AG04450 (cell line): ENCODE results near the gene IQCF5. TPM values are rescaled to one million over a fixed set of nuclear protein-coding genes. Genes with fewer than 3 reads are reported as not detected.

Experiments
- CTCF ChIA-PET: fragments of 300-600, 350-600 bp; formaldehyde crosslinking; extraction: SDS; loops from one replicate; lab custom pipeline; 2022; ENCODE audit warnings: antibody characterized with exemption, inconsistent platforms; lab: Charles Lee
- POLR2A ChIA-PET: fragments of 350-600 bp; formaldehyde crosslinking; extraction: SDS; loops from one replicate; lab custom pipeline; 2021; ENCODE audit warnings: antibody characterized with exemption, inconsistent platforms; lab: Yijun Ruan, JAX
- DNase-seq: peaks from one replicate; pipeline ENCODE4 v3.0.0-alpha.2; 2011; ENCODE audit warnings: low read depth, low spot score
- H3K27ac ChIP-seq: one replicate; pipeline ENCODE4 v1.5.1; 2012; ENCODE audit warnings: low read depth, low read length, control low read depth
- H3K27me3 ChIP-seq: one replicate; pipeline ENCODE4 v1.6.0; 2012; ENCODE audit warnings: low read length; ENCODE audit not compliant: control insufficient read depth, insufficient read depth
- H3K4me3 ChIP-seq: 2 replicates; pipeline ENCODE4 v1.5.1; 2011; ENCODE audit warnings: mild to moderate bottlenecking, low read depth, low read length, control low read depth
- H3K9me3 ChIP-seq: 2 replicates; pipeline ENCODE4 v1.5.1; 2012; ENCODE audit warnings: low read length; ENCODE audit not compliant: control insufficient read depth, insufficient read depth
- polyA plus RNA-seq: library from polyadenylated mRNA; depleted of rRNA; stranded (reverse); fragments of >200 nt; gene quantifications from 2 replicates; pipeline ENCODE4 v1.2.3, GENCODE V29; 2011
- TF ChIP-seq, protein P1 (sequence below): IDR thresholded peaks from 2 replicates; pipeline ENCODE4 v1.5.1; 2011; ENCODE audit warnings: low read depth, low read length, control low read depth, inconsistent platforms

Gene IQCF5
- polyA plus RNA-seq, 1 experiment: not detected

DNA sequence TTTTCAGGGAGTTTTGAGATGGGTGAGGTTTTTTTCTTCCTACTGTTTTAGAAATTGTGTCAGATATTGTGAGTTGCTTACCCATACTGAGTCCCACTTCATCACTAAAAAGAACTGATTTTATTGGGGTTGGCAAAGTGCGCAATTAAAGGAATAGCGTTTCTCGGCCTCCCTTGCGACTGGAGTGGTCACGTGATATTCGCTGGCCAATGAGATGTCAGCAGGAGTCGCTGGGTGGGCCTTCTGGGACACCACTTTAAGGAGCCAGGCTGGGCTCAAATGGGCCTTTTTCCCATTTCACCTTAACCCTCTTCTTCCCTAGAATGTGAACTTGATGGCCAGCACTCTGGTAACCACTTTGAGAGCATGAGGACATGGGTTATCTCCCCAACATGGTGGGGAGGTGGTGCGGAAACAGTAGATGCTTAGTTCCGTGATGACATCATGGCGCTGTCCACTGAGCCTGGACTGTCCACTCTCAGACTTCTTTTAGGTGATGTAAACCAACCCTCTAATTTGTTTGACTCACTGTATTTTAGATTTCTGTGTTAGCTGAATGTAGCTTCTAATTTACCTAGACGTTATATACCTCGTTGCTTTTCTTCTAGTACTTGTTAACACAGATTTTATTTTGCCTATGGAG lies 13.2 kb upstream of the IQCF5 start:
- POLR2A ChIA-PET: no interaction called here
- TF ChIP-seq, protein P1, sequence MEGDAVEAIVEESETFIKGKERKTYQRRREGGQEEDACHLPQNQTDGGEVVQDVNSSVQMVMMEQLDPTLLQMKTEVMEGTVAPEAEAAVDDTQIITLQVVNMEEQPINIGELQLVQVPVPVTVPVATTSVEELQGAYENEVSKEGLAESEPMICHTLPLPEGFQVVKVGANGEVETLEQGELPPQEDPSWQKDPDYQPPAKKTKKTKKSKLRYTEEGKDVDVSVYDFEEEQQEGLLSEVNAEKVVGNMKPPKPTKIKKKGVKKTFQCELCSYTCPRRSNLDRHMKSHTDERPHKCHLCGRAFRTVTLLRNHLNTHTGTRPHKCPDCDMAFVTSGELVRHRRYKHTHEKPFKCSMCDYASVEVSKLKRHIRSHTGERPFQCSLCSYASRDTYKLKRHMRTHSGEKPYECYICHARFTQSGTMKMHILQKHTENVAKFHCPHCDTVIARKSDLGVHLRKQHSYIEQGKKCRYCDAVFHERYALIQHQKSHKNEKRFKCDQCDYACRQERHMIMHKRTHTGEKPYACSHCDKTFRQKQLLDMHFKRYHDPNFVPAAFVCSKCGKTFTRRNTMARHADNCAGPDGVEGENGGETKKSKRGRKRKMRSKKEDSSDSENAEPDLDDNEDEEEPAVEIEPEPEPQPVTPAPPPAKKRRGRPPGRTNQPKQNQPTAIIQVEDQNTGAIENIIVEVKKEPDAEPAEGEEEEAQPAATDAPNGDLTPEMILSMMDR: no peak
- Histone ChIP-seq H3K9me3 (no peaks in the 10 kb centered on the region), H3K27me3 (no peaks in the 10 kb centered on the region), H3K4me3 (no peak overlapping the region), H3K27ac (no peak overlapping the region)
- CTCF ChIA-PET: no interaction called here
- no peak for DNase-seq

DNA sequence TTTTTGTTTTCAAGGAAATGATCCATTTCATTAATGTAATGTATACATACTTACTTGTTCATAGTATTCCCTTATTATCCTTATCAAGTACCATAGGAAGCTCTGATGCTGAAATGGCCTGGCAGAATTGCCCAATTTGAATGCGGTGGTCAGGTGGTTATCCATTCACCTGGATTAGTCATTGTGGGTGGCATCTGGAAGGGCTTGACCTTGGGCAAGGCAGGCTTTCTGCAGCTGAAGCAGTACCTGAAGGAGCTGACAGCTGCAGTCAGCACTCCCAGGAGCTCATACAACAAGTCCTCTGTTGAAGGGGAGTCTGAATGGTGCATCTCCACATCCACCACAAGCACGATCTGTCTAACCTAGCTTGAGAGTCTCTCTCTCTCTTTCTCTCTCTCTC lies 12.2 kb upstream of the IQCF5 start:
- H3K4me3 ChIP-seq: no peak overlapping the region
- TF ChIP-seq, protein P1: no peak
- H3K27me3 ChIP-seq: no peaks in the 10 kb centered on the region
- no peak overlapping the region for H3K27ac ChIP-seq
- ChIA-PET POLR2A (no interaction called here), CTCF (interaction anchor here (0.7 kb wide), 1 partner anchor 86 kb away, joined by 3 read pairs; the partner anchor contains the start of gene ABHD14B)
- no peaks in the 10 kb centered on the region for H3K9me3 ChIP-seq
- DNase-seq: no peak

DNA sequence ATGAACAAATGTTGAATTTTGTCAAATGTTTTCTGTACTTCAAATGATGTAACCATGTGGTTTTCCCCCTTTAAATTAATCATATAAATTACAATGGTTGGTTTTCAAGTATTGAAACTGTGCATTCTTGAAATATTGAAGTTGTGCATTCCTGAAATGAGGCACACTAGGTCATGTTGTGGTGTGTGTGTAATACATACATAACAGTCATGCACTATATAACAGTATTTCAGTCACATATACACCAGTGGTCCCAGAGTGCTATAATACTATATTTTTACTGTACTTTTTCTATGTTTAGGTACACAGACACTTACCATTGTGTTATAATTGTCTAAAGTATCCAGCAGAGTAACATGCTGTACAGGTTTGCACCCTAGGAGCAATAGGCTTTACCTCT lies 11.0 kb upstream of the IQCF5 start:
- Histone ChIP-seq H3K27me3 (no peaks in the 10 kb centered on the region), H3K27ac (no peak overlapping the region), H3K4me3 (no peak overlapping the region), H3K9me3 (no peaks in the 10 kb centered on the region)
- no peak for DNase-seq
- TF ChIP-seq, protein P1: no peak
- CTCF ChIA-PET: no interaction called here
- POLR2A ChIA-PET: no interaction called here

DNA sequence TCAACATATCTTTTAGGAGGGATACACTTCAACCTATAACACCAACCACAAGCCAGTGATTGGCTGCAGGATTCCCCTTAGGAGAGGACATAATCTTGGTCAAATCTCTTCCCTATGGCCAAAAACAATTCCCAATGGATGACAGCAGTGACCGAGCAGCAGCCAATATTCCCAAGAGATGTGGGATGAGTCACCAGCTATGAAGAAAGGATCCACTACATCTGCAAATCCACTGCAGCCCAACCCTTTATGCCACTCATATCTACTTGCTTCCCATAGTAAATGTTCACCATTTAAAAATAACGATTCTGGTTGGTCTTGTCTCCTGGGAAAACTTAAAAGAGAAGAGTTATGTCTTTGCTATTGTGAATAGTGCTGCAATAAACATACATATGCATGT lies 4.5 kb upstream of the IQCF5 start:
- H3K27me3 ChIP-seq: peaks cover 5% of the 10 kb centered on the region
- no peak overlapping the region for H3K4me3 ChIP-seq
- TF ChIP-seq, protein P1: no peak
- ChIA-PET POLR2A (no interaction called here), CTCF (no interaction called here)
- no peak for DNase-seq
- no peaks in the 10 kb centered on the region for H3K9me3 ChIP-seq
- H3K27ac ChIP-seq: no peak overlapping the region

DNA sequence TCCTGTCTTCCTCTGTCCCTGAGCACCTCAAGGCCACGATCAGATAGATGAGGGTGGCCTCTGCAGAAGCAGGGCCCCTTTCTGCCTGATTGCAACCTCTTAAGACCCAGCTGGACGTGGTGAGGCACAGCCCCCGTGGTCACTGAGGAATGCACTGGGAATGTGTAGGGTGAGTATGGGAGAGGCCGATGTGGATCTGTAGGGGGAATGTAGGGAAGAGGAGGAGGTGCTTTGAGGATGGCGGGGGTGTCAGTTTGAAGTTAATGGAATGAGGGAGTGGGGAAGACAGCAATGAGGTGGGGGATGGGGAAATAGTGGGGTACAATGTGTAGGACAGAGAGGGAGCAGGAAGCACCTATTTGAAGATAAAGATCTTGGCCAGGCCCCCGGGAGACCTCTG lies 785 bp upstream of the IQCF5 start:
- POLR2A ChIA-PET: no interaction called here
- Histone ChIP-seq H3K9me3 (no peaks in the 10 kb centered on the region), H3K27ac (no peak overlapping the region), H3K4me3 (no peak overlapping the region), H3K27me3 (peaks cover 5% of the 10 kb centered on the region)
- no peak for DNase-seq
- TF ChIP-seq, protein P1: no peak
- CTCF ChIA-PET: no interaction called here
